LHCN-M2 (cell line): ENCODE measurements around the gene KRTAP10-9. TPM values are rescaled to one million over a fixed set of nuclear protein-coding genes. Genes with fewer than 3 reads are reported as not detected.
"Not testable (repeated sequence)": the region's sequence is repeated elsewhere in the genome, so short reads cannot be mapped to it uniquely, and the experiment has no call there.

Source experiments
- DNase-seq: peaks from one replicate; pipeline ENCODE4 v3.0.0-alpha.2; 2012; ENCODE audit warnings: low read depth
- total RNA-seq: library from RNA; depleted of rRNA; stranded (reverse); fragments of >200 nt; gene quantifications from 2 replicates; pipeline ENCODE4 v1.2.3, GENCODE V29; 2014

Gene KRTAP10-9
- total RNA-seq, 1 experiment from 2014 or later = not detected

DNA sequence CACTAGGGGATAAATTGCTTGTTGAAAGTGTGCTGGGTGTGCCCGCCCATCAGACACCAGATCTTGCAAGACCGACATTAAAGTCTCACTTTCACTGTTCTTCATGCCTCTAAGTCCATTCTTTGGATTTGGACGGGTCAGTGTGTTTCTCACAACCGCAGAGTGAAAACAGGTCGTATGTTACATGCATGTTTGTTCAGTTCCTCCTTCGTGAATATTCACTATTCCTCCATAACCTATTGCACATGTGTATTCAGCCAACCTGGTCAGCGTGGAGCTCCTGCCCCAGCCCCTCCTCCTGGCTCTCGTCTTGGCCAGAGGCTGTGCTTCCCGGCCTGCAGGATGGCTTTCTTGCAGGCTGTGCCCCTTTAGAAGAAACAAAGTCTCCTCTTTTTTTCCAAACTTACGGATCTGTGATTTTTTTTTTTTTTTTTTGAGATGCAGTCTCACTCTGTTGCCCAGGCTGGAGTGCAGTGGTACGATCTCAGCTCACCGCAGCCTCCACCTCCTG lies 32.4 kb upstream of the KRTAP10-9 start:
- no peak for DNase-seq

DNA sequence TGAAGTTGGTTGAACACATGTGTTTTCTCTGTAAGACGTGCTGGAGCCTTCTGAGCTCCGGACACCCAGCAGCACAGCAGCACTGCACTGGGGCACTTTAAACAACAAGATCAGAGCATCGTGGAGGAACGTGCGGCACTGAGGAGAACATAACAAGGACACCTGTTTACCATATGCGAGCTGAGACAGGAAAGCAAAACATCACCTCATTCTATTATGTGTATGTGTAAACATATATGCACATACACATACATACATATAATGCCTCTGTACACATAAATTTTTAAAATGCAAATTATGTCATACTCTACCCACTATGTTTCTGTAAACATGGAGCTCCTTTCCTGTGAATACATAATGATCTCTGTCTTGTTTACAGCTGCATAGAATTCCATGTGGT lies 31.4 kb upstream of the KRTAP10-9 start:
- DNase-seq = no peak

DNA sequence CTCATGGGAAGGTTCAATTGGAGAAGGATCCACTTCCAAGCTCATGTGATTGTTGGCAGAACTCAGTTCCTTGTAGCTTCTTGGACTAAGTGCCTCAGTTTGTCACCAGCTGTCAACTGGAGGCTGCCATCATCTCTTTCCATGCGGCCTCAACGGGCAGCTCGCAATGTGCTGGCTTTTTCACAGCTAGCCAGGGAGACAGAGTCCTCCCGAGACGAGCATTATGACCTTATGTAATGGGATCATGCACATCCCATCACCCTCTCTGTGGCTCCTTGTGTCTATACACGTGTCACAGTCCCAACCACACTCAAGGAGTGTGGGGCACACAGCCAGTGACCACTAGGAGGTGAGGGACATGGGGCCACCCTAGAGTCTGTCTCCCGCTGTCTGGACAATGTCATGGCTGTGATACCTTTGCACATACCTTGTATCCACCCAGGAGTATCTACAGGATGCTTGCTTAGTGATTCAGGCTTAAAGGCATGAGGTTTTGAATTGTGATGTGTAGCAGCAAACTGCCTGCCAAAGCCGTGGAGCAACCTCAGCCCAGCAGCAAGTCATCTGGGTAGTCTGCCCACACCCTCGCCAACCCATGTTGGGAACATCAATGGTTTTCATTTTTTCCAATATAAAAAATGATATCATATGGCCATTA lies 30.7 kb upstream of the KRTAP10-9 start:
- DNase-seq = no peak

DNA sequence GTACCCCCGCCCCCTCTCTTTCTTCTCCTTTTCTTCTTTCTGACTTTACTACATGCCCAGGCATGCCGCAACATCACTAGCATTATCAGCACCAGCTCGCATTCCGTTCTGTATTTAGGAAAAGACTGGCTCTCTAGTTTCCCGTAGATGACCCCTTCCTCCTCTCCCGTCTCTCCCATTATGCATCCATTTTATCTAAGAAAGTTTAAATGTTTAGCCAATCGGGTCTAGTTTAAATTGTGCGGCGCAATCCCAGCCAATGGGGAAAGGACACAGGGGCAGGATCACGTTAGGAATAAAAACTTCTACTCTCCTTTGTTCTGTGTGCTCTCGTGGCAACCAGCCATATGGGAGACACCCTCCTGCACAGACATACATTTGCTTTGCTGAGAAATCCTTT lies 28.8 kb upstream of the KRTAP10-9 start:
- DNase-seq = no peak

DNA sequence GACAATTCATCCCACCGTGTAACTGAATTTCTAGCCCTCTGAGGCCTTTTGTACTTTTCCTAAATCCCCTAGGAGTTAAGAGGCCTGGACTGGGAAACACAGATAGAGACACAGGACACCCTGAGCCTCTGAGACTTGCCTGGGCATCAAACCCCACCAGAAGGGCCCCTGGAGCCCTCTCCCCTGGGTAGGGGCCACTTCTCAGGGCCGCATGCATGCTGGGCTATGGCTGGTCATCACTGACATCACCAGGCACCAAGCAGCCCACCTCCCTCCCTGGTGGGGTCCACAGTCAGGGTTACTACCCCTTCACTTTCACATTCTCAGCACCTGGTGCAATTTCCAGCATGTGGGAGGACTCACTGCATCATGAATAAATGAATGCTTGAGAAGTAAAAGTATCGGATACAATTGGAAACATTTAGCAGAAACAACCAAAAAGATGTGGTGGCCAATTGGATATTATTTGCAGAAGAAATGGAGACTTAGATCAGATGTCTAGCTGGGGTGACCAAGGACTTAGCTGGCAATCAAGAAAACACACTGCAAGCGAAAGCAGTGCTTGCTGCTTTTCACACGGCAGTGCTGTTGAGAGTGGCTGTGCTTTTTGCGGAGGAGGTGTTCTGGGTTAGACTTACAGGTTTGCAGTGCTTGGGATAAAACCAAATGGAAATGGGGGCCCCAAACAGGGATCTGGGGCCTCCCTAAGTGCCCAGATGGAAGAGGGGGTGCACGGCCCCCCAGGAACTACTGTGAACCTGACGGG lies 27.4 kb upstream of the KRTAP10-9 start:
- DNase-seq = no peak

DNA sequence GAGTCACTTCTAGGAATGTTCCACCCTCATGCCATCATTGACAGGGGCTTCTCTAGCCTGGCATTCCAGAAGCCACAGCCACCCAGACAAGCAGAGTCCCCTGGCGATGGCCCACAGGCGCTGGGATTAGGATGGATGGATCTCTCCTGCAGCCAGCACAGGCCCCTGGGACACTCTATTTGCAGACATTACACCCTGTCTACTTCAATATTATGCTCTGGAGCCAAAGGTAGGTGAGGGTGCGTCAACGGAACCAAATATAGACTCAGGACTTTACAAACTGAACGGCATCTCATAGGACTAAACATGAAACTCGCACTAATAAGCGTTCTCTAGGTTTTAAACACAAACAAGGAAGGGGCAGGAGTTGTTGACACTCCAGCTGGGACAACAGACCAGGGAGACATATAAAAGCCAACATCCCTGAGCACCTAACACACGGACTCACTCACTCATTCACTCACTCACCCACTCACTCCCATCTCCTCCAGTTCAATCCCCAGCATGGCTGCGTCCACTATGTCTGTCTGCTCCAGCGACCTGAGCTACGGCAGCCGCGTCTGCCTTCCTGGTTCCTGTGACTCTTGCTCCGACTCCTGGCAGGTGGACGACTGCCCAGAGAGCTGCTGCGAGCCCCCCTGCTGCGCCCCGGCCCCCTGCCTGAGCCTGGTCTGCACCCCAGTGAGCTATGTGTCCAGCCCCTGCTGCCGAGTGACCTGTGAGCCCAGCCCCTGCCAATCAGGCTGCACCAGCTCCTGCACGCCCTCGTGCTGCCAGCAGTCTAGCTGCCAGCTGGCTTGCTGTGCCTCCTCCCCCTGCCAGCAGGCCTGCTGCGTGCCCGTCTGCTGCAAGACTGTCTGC lies 26.5 kb upstream of the KRTAP10-9 start, which contains the start of gene KRTAP10-7:
Gene KRTAP10-7, plus strand, starts transcription at position 480 of the 861 bp plus-strand sequence. Its CDS starts 25 bp downstream, at position 505.
- not testable (repeated sequence) for DNase-seq

DNA sequence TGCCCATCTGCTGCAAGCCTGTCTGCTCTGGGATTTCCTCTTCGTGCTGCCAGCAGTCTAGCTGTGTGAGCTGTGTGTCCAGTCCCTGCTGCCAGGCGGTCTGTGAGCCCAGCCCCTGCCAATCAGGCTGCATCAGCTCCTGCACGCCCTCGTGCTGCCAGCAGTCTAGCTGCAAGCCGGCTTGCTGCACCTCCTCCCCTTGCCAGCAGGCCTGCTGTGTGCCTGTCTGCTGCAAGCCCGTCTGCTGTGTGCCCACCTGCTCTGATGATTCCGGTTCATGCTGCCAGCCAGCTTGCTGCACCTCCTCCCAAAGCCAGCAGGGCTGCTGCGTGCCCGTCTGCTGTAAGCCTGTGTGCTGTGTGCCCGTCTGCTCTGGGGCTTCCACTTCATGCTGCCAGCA lies 25.8 kb upstream of the KRTAP10-9 start:
- peak; percentile 29 for DNase-seq

DNA sequence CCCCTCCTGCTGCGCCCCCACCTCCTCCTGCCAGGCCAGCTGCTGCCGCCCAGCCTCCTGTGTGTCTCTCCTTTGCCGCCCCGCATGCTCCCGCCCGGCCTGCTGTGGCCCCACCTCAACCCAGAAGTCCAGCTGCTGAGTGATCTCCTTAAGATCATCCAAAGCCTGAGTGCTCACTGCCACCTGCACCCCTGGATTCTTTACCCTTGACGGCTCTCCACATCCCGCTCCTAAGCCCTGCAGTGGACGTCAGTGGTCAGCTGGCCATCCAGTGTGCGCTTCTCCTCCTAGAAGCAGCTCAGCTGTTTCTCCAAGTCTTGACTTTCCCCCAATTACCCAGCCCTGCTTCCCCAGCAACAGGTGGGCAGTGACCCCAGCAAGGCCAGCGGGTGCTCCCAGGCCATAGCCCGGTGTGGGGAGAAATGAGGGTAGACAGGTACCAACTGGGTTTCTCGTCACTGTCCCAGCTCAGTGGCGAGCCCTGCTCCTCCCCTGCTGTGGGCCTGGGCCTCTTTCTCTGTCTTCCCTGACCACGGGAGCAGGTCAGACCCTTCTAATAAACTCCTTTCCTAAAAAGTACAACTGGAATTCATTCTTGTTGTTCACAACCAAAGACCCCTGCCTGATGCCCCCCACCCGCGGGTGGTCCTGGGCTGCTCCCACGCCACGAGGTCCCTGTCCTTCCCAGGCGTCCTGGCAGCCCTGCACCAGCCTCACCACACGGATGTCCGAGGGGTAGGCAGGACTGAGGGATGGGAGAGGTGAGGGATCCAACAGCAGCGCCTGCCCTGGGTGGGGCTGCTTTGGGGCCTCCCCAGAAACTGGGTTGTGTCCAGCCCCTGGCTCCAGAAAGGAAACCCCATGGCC lies 25.1 kb upstream of the KRTAP10-9 start:
- DNase-seq = peak; percentile 6

DNA sequence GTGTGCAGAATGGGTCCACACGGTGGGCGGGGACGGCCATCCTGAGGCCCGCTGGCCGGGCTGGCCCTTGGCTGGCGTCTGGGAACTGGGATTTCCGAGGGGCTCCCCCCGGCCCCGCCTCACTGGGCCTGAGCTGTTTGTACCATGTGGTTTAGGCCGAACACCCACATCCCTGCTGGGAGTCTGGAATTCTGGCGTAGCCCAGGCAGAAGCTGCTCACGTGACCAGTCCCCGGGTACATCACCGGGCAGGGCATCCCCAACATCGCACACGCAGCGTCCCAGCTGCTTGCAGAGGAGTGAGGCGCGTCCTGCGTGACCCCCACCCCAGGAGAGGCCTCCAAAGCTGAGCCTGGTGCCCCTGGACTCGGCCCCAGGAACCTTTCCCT lies 24.4 kb upstream of the KRTAP10-9 start:
- no peak for DNase-seq

DNA sequence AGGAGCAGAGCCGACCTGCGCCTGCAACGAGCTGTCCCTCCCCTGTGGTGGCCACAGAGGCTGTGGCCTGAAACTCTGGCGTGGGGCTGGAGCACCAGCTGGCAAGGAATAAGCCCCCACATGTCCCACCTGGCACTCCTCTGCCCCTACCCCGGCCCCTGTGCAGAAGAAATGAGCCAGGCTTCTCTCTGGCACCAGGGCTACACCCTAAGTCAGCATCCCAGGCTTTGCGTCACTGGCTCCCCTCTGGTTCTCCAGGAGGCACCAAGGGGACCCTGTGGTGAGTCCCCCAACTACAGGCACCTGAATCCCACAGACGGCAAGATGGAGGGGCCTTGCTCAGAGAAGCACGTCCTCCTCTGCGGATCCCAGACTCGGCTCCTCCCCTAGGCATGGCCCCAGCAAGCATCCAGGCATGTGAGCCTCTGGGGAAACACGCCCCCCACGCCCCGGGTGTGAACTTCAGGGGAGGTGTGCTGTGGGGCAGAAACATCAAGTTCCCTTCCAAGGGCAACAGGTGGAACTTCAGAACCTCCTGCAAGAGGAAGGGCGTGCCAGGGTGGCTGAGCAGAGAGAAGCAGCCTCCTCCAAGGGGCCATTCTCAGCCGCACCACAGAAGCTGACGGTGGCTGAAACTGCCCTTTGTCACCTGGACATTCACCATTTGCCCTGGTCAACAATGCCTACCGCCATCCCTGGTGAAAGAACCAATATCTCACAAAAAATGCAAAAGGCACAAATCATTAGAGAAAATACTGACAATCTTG lies 23.6 kb upstream of the KRTAP10-9 start:
- no peak for DNase-seq

DNA sequence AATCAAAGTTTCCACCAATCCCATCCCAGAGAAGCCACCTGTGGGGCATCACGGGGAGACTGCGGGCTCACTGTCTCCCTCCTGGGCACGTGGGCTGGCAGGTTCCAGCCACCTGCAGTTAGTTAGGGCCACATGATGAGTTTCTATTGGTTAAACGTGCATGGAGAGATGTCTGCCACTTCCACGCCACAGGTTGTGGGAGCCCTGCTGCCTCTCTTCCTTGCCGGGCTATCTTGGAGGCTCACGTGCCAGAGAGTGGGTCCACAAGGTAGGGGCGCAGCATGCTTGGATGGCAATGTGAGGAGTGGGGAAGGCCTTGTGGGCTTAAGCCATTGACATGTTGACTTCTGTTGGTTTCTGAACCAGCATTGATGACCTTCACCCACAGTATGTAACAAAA lies 23.0 kb upstream of the KRTAP10-9 start:
- no peak for DNase-seq

DNA sequence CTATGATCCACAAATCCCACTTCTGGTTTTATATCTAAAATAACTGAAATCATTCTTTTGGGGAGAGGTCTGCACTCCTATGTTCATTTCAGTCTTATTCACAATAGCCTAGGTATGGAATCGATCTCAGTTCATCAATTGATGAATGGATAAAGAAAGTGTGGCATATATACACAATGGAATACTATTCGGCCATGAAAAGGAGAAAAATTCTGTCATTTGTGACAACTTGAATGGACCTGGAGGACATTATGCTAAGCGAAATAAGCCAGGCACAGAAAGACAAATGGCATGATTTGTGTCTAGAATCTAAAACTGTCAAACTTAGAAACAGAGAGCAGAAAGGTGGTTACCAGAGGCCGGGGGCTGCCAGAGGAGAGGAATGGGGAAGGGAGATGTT lies 20.4 kb upstream of the KRTAP10-9 start:
- DNase-seq = no peak

DNA sequence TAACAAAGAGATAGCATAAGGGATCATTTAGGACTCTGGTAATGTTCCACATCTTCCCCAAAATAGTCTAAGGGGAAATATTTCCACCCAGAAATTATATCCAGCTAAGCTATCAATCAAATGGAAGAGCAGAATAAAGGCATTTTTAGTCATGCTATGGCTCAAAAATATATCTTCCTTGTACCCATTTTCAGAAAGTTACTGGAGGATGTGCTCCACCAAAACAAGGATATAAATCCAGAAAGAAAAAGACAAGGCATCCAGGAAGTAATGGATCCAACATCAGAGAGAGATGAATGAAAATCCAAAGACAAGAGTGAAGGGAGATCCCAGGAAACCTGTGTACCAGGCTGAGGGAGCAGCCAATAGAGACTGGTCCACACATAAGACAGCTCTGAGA lies 17.7 kb upstream of the KRTAP10-9 start:
- no peak for DNase-seq

DNA sequence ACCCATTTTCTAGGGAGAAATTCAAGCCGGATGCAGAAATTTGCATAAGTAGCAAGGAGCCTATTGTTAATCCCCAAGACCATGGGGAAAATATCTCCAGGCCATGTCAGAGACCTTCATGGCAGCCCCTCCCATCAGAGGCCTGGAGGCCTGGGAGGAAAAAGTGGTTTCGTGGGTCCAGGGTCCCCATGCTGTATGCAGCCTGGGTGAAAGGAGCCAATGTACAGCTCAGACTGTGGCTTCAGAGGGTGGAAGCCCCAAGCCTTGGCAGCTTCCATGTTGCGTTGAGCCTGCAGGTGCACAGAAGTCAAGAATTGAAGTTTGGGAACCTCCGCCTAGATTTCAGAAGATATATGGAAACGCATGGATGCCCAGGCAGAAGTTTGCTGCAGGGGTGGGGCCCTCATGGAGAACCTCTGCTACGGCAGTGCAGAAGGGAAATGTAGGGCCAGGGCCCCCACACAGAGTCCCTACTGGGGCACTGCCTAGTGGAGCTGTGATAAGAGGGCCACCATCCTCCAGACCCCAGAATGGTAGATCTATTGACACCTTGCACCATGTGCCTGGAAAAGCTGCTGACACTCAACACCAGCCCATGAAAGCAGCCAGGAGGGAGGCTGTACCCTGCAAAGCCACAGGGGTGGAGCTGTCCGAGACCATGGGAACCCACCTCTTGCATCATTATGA lies 16.6 kb upstream of the KRTAP10-9 start:
- DNase-seq = not testable (repeated sequence)

DNA sequence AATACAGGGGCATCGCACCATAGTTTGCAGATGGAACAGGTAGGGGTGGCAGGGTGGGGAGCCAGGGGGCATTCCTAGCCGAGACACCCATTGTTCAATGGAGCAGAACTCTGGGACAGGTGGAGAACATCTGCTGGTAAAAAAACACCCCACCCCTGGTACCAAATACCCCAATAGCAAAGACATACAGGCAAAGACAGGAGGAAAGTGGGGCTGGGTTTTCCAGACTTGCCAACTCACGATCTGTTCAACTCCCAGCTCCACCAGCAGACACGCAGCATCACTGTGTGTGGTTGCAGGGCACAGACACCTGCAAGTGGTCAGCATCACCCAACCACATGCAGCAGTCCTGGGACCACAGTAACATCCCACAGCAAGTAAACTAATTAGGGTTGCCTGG lies 15.3 kb upstream of the KRTAP10-9 start:
- DNase-seq = no peak

DNA sequence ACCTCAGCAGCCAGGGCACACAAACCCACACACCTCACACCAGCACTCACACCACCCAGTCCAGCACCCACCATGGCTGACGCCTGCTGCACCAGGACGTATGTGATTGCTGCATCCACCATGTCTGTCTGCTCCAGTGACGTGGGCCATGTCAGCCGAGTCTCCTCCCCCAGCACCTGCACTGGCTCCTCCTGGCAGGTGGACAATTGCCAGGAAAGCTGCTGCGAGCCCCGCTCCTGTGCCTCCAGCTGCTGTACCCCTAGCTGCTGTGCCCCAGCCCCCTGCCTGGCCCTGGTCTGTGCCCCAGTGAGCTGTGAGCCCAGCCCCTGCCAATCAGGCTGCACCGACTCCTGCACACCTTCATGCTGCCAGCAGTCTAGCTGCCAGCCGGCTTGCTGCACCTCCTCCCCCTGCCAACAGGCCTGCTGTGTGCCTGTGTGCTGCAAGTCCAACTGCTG lies 14.8 kb upstream of the KRTAP10-9 start, which contains the start of gene KRTAP10-8:
Gene KRTAP10-8, plus strand, starts transcription at position 51 of the 458 bp plus-strand sequence. Its CDS starts 22 bp downstream, at position 73.
- DNase-seq = no peak

DNA sequence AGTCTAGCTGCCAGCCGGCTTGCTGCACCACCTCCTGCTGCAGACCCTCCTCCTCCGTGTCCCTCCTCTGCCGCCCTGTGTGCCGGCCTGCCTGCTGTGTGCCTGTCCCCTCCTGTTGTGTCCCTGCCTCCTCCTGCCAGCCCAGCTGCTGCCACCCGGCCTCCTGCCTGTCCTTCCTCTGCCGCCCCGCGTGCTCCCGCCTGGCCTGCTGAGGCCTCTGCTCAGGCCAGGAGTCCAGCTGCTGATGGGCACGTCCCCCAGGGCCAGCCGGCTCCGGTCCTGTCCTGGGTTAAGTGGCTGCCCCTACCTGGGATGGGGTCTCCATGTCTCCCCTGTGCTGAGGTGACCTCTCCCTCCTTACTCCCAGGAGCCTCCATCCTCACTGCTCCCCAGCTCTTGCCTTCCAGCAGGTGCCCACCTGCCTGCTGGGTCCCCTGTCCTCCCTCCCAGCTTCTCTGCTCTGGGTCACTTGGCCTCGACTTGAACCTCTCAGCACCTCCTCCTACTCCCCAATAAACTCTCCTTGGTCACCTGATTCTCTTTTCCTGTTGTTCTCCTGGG lies 14.1 kb upstream of the KRTAP10-9 start:
- no peak for DNase-seq

DNA sequence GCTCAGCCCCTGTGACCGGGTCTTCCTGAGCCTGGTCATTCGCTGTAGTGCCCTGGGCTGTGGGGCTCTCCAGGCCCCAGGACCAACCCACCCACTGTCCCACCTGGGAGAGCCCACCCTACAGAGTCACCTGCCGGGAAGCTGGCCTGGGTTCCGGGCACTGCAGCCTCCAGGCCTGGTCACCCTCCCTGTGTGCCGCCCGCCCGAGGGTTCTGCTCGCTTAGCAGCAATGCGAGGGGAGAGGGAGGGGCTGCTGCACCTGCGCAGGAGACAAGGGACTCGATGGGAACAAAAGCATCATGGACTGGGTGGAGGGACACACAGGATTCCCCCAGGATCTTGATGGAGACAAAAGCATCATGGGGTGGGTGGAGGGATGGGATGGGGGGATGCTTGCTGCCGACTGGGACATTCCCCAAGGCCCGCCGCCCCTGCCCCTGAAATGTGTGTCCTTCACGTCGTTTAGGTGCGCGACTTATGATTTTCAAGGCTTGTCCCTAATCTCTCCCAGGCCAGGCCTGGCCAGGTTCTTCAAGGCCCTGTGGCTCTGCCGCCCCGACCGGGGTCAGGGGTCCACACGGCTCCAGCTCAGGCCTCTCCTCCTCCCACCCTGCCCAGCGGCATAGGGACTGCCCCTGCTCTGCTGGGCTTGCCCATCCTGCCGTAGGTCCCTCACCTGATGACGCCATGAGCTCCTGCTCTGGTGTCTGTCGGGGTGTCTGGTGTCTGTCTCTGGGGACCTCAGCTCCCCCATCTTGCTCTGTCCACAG lies 13.3 kb upstream of the KRTAP10-9 start:
- DNase-seq = no peak
